Subcutaneous adipose tissue (tissue), 4 donors: Measurements from ENCODE around the gene NSMCE4A. TPM values are rescaled to one million over a fixed set of nuclear protein-coding genes. Genes with fewer than 3 reads are reported as not detected.

Experiments
- small RNA-seq: library from RNA; depleted of rRNA; stranded (forward); fragments of <200 nt; gene quantifications from one replicate; pipeline ENCODE3, GENCODE V24; 2016
- total RNA-seq, 4 donors: library from RNA; depleted of rRNA; stranded (reverse); fragments of >200 nt; gene quantifications; one replicate each; pipeline ENCODE4 v1.1.0, GENCODE V29; 2016

NSMCE4A gene
- total RNA-seq, 4 donors from 2014 or later = 86.3 to 99.3 (median 91.0) TPM

Small RNA genes within 50 kb of the gene (small RNA-seq; reads per million reads assigned to genes)
- gene RF02219 = not detected

Other genes starting within 250 kb of the NSMCE4A start
- 10 to 100 TPM; 26.4 to 42.6 (median 30.1) TPM for gene ATE1, start 47.2 kb downstream of the NSMCE4A start, total RNA-seq
- gene TACC2, start 13.9 kb upstream of the NSMCE4A start, total RNA-seq = 10 to 100 TPM; 16.1 to 71.6 (median 23.3) TPM